Thoracic aorta (tissue), 2 donors: ENCODE data around the gene PPARGC1A. TPM values are rescaled to one million over a fixed set of nuclear protein-coding genes. Genes with fewer than 3 reads are reported as not detected.

Experiments
- ATAC-seq: fragments of 150-250 bp; one replicate; pipeline ENCODE4 v1.8.0; 2017; ENCODE audit warnings: low read depth; ENCODE audit not compliant: insufficient number of reproducible peaks, low FRiP score
- DNase-seq: peaks from one replicate; pipeline ENCODE4 v3.0.0-alpha.2; 2020; ENCODE audit warnings: low spot score
- H3K27ac ChIP-seq, 2 donors: fragments of 200-600 bp; sonication (generic); 1 replicate in 1 of 2; 2 replicates in 1 of 2; pipeline ENCODE4 v1.5.1; 2016; ENCODE audit warnings: mild to moderate bottlenecking in 2 of 2, moderate library complexity in 2 of 2
- H3K27me3 ChIP-seq: fragments of 200-600 bp; sonication (generic); replicated peaks from 2 replicates; pipeline ENCODE4 v1.6.0; 2016; ENCODE audit warnings: mild to moderate bottlenecking; ENCODE audit not compliant: insufficient read depth
- H3K36me3 ChIP-seq: fragments of 200-600 bp; sonication (generic); one replicate; pipeline ENCODE4 v1.5.1; 2016
- H3K4me1 ChIP-seq, 2 donors: fragments of 200-600 bp; sonication (generic); 1 replicate in 1 of 2; 2 replicates in 1 of 2; pipeline versions ENCODE4 v1.5.1 to v1.6.0; 2016; ENCODE audit warnings: low read depth in 2 of 2, mild to moderate bottlenecking in 1 of 2; ENCODE audit not compliant: control insufficient read depth in 1 of 2
- H3K4me3 ChIP-seq: fragments of 200-600 bp; sonication (generic); 2 replicates; pipeline ENCODE4 v1.5.1; 2016; ENCODE audit warnings: mild to moderate bottlenecking
- H3K9me3 ChIP-seq: fragments of 200-600 bp; sonication (generic); 2 replicates; pipeline ENCODE4 v1.5.1; 2016
- total RNA-seq, 2 donors: library from RNA; depleted of rRNA; stranded (reverse); fragments of >200 nt; gene quantifications; one replicate each; pipeline versions ENCODE4 v1.1.0 to v1.2.3, GENCODE V29; 2016
- TF ChIP-seq, protein P1 (sequence below): fragments of 200-600 bp; sonication (generic); IDR thresholded peaks from one replicate; pipeline ENCODE4 v1.5.1; 2019; ENCODE audit warnings: antibody characterized with exemption

PPARGC1A gene
- total RNA-seq, 2 donors from 2014 or later: 0.41 to 1.3 TPM

GRCh38 chr4:23887989-23888388 is 1.9 kb downstream of the PPARGC1A start:
- H3K4me1 ChIP-seq: peaks cover 0 to 18% of the 10 kb centered on the region in 2 donors
- DNase-seq (no peak), ATAC-seq (no peak)
- H3K27me3 ChIP-seq: no peaks in the 10 kb centered on the region
- TF ChIP-seq, protein P1, sequence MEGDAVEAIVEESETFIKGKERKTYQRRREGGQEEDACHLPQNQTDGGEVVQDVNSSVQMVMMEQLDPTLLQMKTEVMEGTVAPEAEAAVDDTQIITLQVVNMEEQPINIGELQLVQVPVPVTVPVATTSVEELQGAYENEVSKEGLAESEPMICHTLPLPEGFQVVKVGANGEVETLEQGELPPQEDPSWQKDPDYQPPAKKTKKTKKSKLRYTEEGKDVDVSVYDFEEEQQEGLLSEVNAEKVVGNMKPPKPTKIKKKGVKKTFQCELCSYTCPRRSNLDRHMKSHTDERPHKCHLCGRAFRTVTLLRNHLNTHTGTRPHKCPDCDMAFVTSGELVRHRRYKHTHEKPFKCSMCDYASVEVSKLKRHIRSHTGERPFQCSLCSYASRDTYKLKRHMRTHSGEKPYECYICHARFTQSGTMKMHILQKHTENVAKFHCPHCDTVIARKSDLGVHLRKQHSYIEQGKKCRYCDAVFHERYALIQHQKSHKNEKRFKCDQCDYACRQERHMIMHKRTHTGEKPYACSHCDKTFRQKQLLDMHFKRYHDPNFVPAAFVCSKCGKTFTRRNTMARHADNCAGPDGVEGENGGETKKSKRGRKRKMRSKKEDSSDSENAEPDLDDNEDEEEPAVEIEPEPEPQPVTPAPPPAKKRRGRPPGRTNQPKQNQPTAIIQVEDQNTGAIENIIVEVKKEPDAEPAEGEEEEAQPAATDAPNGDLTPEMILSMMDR: no peak
- H3K27ac ChIP-seq: peak overlapping the region in 1 of 2 donors; percentile 46
- no peaks in the 10 kb centered on the region for H3K9me3 ChIP-seq
- no peaks in the 10 kb centered on the region for H3K36me3 ChIP-seq
- H3K4me3 ChIP-seq: peak overlapping the region; percentile 71

DNA sequence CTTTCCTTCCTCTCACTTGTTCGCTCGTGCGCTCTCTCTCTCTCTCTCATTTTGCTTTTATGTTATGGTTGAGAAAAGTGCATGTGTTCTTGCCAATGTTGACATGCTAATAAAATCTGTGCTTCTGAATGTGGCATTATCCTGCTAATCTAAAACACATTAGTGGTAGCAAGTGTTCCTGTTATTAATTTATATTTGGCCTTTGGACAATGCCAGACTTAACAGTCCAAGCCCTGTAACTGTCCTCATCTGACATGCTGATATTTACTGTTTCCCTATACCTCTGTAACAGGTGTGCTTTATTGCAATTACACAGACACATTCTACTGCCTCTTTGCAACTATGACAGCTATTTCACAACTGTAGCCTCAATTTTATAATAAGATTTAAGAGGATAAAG is 2.7 kb downstream of the PPARGC1A start:
- no peak overlapping the region for H3K27ac ChIP-seq
- TF ChIP-seq, protein P1: no peak

GRCh38 chr4:23885943-23886590 is 3.8 kb downstream of the PPARGC1A start:
- no peaks in the 10 kb centered on the region for H3K9me3 ChIP-seq
- peaks cover 0 to 12% of the 10 kb centered on the region in 2 donors for H3K4me1 ChIP-seq
- no peaks in the 10 kb centered on the region for H3K27me3 ChIP-seq
- TF ChIP-seq, protein P1: no peak
- no peak for ATAC-seq
- H3K4me3 ChIP-seq: no peak overlapping the region
- H3K27ac ChIP-seq: no peak overlapping the region
- no peaks in the 10 kb centered on the region for H3K36me3 ChIP-seq
- DNase-seq: no peak

More for the DNA sequence above, 2.7 kb downstream of the PPARGC1A start:
- no peak for ATAC-seq
- no peaks in the 10 kb centered on the region for H3K9me3 ChIP-seq
- H3K27me3 ChIP-seq: no peaks in the 10 kb centered on the region
- no peak for DNase-seq
- H3K4me1 ChIP-seq: peaks cover 0 to 18% of the 10 kb centered on the region in 2 donors
- no peaks in the 10 kb centered on the region for H3K36me3 ChIP-seq
- no peak overlapping the region for H3K4me3 ChIP-seq

DNA sequence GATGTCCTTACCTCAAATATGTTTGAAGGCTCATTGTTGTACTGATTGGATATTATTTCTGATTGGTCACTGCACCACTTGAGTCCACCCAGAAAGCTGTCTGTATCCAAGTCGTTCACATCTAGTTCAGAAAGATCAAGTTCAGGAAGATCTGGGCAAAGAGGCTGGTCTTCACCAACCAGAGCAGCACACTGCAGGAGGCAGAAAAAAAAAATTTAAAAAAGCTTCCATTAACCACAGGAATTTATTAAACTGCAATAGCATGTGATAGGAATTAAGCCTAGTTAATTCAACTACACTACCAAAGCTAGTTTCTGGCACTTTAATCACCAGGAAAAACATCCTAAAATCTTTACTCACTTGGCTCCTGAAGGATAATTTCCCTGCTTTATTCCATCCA is 5.1 kb downstream of the PPARGC1A start:
- Histone ChIP-seq H3K36me3 (no peaks in the 10 kb centered on the region), H3K4me1 (peaks cover 0 to 4% of the 10 kb centered on the region in 2 donors), H3K27me3 (no peaks in the 10 kb centered on the region), H3K4me3 (no peak overlapping the region), H3K27ac (no peak overlapping the region), H3K9me3 (no peaks in the 10 kb centered on the region)
- ATAC-seq (no peak), DNase-seq (no peak)
- TF ChIP-seq, protein P1: no peak

DNA sequence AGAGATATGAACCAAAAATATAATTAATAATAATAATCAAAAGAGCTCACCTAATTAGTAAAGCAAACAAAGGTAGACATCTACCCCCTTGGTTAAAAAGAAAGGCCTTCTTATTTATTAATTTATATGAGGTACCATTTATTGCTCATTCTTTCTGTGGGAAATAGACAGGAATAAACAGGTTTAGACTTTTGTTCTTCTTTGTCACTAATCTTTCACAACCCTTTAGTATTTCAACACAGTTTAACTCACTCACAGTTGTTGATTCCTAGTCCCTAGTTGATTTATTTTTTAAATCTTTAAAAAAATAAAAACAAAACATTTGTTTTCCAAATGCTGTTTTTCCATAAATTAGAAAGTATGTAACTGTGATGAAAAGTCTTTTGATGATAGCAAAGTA is 5.6 kb downstream of the PPARGC1A start:
- ATAC-seq (no peak), DNase-seq (no peak)
- TF ChIP-seq, protein P1: no peak
- Histone ChIP-seq H3K36me3 (no peaks in the 10 kb centered on the region), H3K9me3 (no peaks in the 10 kb centered on the region), H3K27ac (no peak overlapping the region), H3K4me3 (no peak overlapping the region), H3K27me3 (no peaks in the 10 kb centered on the region), H3K4me1 (no peaks in the 10 kb centered on the region)
